ENCODE results near the gene ANKFN1. TPM values are rescaled to one million over a fixed set of nuclear protein-coding genes. Genes with fewer than 3 reads are reported as not detected.
A peak's percentile ranks its signal among the peaks of the same experiment; 100 is the strongest.

Gene ANKFN1
- total RNA-seq, 1 donor from 2014 or later: not detected

DNA sequence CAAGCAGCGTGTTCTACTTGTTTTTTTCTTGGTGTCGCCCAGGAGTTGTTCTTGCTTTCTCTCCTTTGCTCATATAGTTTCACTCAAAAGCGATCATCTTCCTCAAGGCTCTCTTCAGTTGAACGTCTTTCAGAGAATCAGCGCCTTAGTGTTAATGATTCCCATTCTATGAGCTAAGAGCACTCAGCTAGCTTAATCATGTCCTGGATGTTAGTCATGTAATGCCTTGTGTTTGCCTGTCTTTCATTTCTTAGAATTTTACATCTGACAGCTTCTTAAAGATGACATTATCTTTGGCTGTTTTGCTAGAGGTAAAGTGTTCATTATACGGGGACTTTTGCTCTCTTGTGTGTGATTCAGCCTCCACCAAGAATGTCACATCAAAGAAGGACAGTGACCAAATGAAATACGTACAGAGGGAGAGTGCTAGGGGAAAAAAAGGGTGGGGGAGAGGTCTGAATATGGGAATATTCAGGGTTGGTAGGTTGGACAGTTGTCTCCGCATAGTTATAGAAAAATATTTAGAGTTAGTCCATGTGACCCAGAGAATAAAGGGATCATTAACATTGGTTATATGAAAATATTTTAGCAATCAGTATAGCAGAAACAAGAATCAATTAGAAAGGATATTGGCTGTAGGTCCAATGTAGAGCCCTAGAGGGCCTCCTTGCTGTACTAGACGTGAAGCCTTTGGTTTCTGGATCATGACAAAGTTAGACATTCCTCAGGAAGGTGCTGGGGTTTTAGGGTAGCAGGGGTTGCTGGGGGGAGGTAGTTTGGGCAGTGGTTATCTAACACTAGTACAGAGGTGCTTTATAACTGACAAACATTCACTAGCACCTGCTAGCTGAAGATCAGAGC lies 31.9 kb upstream of the ANKFN1 start:
- Mint-ChIP-seq H3K27ac (no peak overlapping the region), H3K36me3 (ENCODE audit: insufficient read depth) (no peaks in the 10 kb centered on the region), H3K4me1 (ENCODE audit: low read depth) (no peaks in the 10 kb centered on the region), H3K9me3 (ENCODE audit: low read depth) (no peaks in the 10 kb centered on the region), H3K4me3 (ENCODE audit: low read depth) (no peak overlapping the region), H3K27me3 (peaks cover 23% of the 10 kb centered on the region)
- TF ChIP-seq, protein P1, sequence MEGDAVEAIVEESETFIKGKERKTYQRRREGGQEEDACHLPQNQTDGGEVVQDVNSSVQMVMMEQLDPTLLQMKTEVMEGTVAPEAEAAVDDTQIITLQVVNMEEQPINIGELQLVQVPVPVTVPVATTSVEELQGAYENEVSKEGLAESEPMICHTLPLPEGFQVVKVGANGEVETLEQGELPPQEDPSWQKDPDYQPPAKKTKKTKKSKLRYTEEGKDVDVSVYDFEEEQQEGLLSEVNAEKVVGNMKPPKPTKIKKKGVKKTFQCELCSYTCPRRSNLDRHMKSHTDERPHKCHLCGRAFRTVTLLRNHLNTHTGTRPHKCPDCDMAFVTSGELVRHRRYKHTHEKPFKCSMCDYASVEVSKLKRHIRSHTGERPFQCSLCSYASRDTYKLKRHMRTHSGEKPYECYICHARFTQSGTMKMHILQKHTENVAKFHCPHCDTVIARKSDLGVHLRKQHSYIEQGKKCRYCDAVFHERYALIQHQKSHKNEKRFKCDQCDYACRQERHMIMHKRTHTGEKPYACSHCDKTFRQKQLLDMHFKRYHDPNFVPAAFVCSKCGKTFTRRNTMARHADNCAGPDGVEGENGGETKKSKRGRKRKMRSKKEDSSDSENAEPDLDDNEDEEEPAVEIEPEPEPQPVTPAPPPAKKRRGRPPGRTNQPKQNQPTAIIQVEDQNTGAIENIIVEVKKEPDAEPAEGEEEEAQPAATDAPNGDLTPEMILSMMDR (IDR thresholded peaks at IDR 0.05; ENCODE audit: unreplicated experiment): peak; percentile 38
- no peak for DNase-seq (ENCODE audit: low spot score, unreplicated experiment)

DNA sequence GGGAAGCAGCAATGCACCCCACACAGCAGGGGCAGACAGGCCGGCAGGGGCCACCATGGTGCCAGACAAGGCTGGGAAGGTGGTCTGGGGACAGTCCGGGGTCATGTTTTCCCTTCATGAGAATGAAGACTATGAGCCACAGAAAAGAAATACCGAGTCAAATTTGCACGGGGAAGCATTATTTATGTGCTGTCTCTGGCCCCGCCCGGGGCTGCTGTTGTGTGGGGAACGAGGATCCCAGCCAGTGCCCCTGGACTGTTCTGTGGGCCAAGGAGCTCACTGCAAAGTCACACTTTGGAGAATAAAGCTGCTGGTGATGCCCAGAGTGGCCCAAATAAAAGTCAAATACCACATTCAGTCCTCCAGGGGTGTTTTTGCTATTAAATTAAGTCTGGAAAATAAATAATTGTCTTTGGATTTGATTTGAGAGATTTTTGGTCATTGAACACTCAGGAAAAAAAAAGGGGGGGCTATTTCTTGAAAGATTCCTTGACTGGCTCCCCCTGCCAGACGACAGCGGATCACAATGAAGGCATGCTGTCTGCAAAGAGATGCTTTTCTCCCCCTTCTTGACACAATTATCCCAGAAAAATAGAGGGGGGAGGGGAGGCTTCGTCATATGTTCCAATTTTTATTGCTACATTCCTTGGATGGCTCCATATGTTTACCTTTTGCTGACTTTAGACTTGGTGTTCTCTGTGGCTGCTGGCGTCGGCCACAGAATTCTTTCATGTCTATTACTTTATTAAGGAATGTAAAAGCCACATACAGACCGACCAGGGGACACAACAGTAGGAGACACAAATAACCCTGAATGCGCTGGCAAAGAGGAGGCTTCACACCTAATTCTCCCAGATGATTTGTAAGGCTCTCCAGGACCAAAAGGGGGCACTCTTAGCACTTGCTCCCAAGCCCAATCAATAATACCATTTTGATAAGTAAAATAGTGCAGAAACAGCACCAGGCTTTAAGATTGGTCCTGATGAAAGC lies 27.1 kb upstream of the ANKFN1 start:
- Mint-ChIP-seq H3K27ac (no peak overlapping the region), H3K27me3 (peaks cover 30% of the 10 kb centered on the region)
- peak; percentile 11 for DNase-seq (ENCODE audit: low spot score, unreplicated experiment)

DNA sequence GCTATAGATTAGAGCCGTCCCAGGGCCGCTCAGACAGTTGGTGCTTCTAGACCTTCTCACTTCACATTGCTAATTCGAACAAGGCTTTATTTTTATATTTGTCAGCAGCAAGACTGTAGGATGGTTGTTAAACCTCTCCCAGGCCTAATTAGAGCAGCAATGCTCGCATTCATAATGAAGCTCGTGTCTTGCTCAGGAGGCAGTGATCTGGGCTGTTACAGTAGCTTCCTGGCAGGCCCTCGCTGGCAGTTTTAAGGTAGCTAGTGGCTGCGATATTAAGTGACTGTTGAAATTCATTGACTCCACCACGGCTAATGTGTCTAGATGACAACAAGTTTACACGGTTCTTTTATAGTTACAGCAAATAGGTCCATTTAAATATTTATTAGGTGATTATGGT lies 23.2 kb upstream of the ANKFN1 start:
- Mint-ChIP-seq H3K4me3 (ENCODE audit: low read depth) (no peak overlapping the region), H3K36me3 (ENCODE audit: insufficient read depth) (no peaks in the 10 kb centered on the region), H3K27me3 (peaks cover 22% of the 10 kb centered on the region), H3K9me3 (ENCODE audit: low read depth) (no peaks in the 10 kb centered on the region), H3K27ac (no peak overlapping the region), H3K4me1 (ENCODE audit: low read depth) (peaks cover 18% of the 10 kb centered on the region)
- TF ChIP-seq, protein P1 (IDR thresholded peaks at IDR 0.05; ENCODE audit: unreplicated experiment): no peak
- DNase-seq (ENCODE audit: low spot score, unreplicated experiment): no peak

More for the DNA sequence above, 27.1 kb upstream of the ANKFN1 start:
- H3K4me1 Mint-ChIP-seq (ENCODE audit: low read depth): peaks cover 15% of the 10 kb centered on the region
- H3K4me3 Mint-ChIP-seq (ENCODE audit: low read depth): no peak overlapping the region
- TF ChIP-seq, protein P1 (IDR thresholded peaks at IDR 0.05; ENCODE audit: unreplicated experiment): peak; percentile 87
- no peaks in the 10 kb centered on the region for H3K9me3 Mint-ChIP-seq (ENCODE audit: low read depth)
- H3K36me3 Mint-ChIP-seq (ENCODE audit: insufficient read depth): no peaks in the 10 kb centered on the region

GRCh38 chr17:56130631-56131030 lies 22.6 kb upstream of the ANKFN1 start:
- Mint-ChIP-seq H3K9me3 (ENCODE audit: low read depth) (no peaks in the 10 kb centered on the region), H3K27me3 (peaks cover 16% of the 10 kb centered on the region), H3K36me3 (ENCODE audit: insufficient read depth) (no peaks in the 10 kb centered on the region), H3K4me3 (ENCODE audit: low read depth) (no peak overlapping the region), H3K27ac (no peak overlapping the region), H3K4me1 (ENCODE audit: low read depth) (peaks cover 23% of the 10 kb centered on the region)
- TF ChIP-seq, protein P1 (IDR thresholded peaks at IDR 0.05; ENCODE audit: unreplicated experiment): no peak
- no peak for DNase-seq (ENCODE audit: low spot score, unreplicated experiment)

DNA sequence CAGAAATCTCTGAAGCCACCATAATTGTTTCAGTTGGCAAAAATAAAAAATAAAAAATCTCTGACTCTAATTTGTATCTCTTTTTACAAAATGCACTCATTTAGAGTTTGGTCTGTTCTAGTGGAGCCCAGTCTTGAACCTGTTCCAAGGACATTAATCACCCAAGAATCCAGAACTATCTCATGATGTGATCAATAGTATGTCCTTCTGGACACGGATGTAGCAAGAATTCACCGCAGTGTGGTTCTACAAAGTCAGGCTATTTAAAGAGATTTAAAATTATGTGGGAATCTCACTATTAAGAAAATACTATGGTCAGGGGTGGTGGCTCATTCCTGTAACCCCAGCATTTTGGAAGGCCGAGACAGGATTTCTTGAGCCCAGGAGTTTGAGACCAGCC lies 21.8 kb upstream of the ANKFN1 start:
- H3K4me3 Mint-ChIP-seq (ENCODE audit: low read depth): no peak overlapping the region
- no peaks in the 10 kb centered on the region for H3K9me3 Mint-ChIP-seq (ENCODE audit: low read depth)
- no peaks in the 10 kb centered on the region for H3K36me3 Mint-ChIP-seq (ENCODE audit: insufficient read depth)
- no peak overlapping the region for H3K27ac Mint-ChIP-seq
- H3K27me3 Mint-ChIP-seq: peaks cover 14% of the 10 kb centered on the region
- peaks cover 30% of the 10 kb centered on the region for H3K4me1 Mint-ChIP-seq (ENCODE audit: low read depth)
- no peak for DNase-seq (ENCODE audit: low spot score, unreplicated experiment)
- TF ChIP-seq, protein P1 (IDR thresholded peaks at IDR 0.05; ENCODE audit: unreplicated experiment): no peak
